Neuronal stem cell (in vitro differentiated cells): ENCODE data around the gene ADAMTS17.
A peak's percentile ranks its signal among the peaks of the same experiment; 100 is the strongest.

ENCODE experiments used
- DNase-seq: peaks from one replicate; pipeline ENCODE4 v3.0.0-alpha.2; 2013; ENCODE audit warnings: low spot score
- H2AFZ ChIP-seq: one replicate; pipeline ENCODE4 v1.6.1; 2013; ENCODE audit warnings: mild to moderate bottlenecking, low read length, inconsistent platforms
- H2AK5ac ChIP-seq: 2 replicates; pipeline ENCODE4 v1.6.1; 2013; ENCODE audit warnings: low read depth, mild to moderate bottlenecking, inconsistent platforms, low read length, moderate library complexity, mixed read lengths
- H2BK120ac ChIP-seq: 2 replicates; pipeline ENCODE4 v1.6.1; 2013; ENCODE audit warnings: low read depth, mild to moderate bottlenecking, inconsistent platforms, low read length, moderate library complexity, mixed read lengths
- H2BK12ac ChIP-seq: one replicate; pipeline ENCODE4 v1.6.1; 2013; ENCODE audit warnings: low read length, inconsistent platforms
- H2BK15ac ChIP-seq: 2 replicates; pipeline ENCODE4 v1.6.1; 2013; ENCODE audit warnings: mild to moderate bottlenecking, low read length, inconsistent platforms, mixed read lengths
- H2BK5ac ChIP-seq: one replicate; pipeline ENCODE4 v1.6.1; 2013; ENCODE audit warnings: inconsistent platforms, mild to moderate bottlenecking, low read length, moderate library complexity
- H3K14ac ChIP-seq: one replicate; pipeline ENCODE4 v1.6.1; 2013; ENCODE audit warnings: low read length, inconsistent platforms
- H3K18ac ChIP-seq: 2 replicates; pipeline ENCODE4 v1.6.1; 2013; ENCODE audit warnings: low read length, inconsistent platforms
- H3K23ac ChIP-seq: 2 replicates; pipeline ENCODE4 v1.6.1; 2013; ENCODE audit warnings: low read depth, mild to moderate bottlenecking, mixed read lengths, low read length, inconsistent platforms; ENCODE audit not compliant: poor library complexity
- H3K27ac ChIP-seq: replicated peaks from 3 replicates; pipeline ENCODE4 v1.5.1; 2013; ENCODE audit warnings: low read length, inconsistent platforms
- H3K27me3 ChIP-seq, 3 experiments: 2 replicates each; pipeline ENCODE4 v1.6.1; 2013; ENCODE audit warnings: low read length in 3 of 3, mild to moderate bottlenecking in 2 of 3, inconsistent platforms in 1 of 3, low read depth in 1 of 3, mixed read lengths in 1 of 3, moderate library complexity in 1 of 3; ENCODE audit not compliant: control insufficient read depth in 3 of 3, insufficient read depth in 3 of 3
- H3K36me3 ChIP-seq, 2 donors: replicated peaks in 1 of 2; 2 replicates each; pipeline ENCODE4 v1.6.1; 2013; ENCODE audit warnings: low read length in 2 of 2; ENCODE audit not compliant: control insufficient read depth in 2 of 2, insufficient read depth in 2 of 2
- H3K4ac ChIP-seq: 2 replicates; pipeline ENCODE4 v1.6.1; 2013; ENCODE audit warnings: inconsistent platforms, mild to moderate bottlenecking, low read length, moderate library complexity
- H3K4me1 ChIP-seq, 2 donors: 1 replicate in 1 of 2; 2 replicates in 1 of 2; pipeline ENCODE4 v1.6.1; 2013; ENCODE audit warnings: low read length in 2 of 2, low read depth in 1 of 2; ENCODE audit not compliant: control insufficient read depth in 2 of 2, insufficient read depth in 1 of 2
- H3K4me2 ChIP-seq: one replicate; pipeline ENCODE4 v1.6.1; 2013; ENCODE audit warnings: mild to moderate bottlenecking, low read length, inconsistent platforms; ENCODE audit not compliant: insufficient read depth, poor library complexity, severe bottlenecking
- H3K4me3 ChIP-seq, 2 donors: 2 replicates each; pipeline ENCODE4 v1.5.1; 2013; ENCODE audit warnings: low read length in 2 of 2, mild to moderate bottlenecking in 2 of 2, inconsistent platforms in 1 of 2, moderate library complexity in 1 of 2
- H3K79me1 ChIP-seq: one replicate; pipeline ENCODE4 v1.6.1; 2013; ENCODE audit warnings: low read depth, mild to moderate bottlenecking, inconsistent platforms, low read length, moderate library complexity
- H3K9ac ChIP-seq: one replicate; pipeline ENCODE4 v1.6.1; 2013; ENCODE audit warnings: mild to moderate bottlenecking, low read depth, low read length, inconsistent platforms; ENCODE audit not compliant: poor library complexity
- H3K9me3 ChIP-seq, 2 donors: replicated peaks in 1 of 2; 2 replicates each; pipeline versions ENCODE3 to v1.6.1; 2013; ENCODE audit warnings: low read length in 2 of 2, mild to moderate bottlenecking in 2 of 2, inconsistent platforms in 1 of 2, low read depth in 1 of 2, mixed read lengths in 1 of 2, moderate library complexity in 1 of 2; ENCODE audit not compliant: control insufficient read depth in 2 of 2, insufficient read depth in 1 of 2
- H4K8ac ChIP-seq: one replicate; pipeline ENCODE4 v1.6.1; 2013; ENCODE audit warnings: low read depth, mild to moderate bottlenecking, inconsistent platforms, low read length, moderate library complexity
- H4K91ac ChIP-seq: one replicate; pipeline ENCODE4 v1.6.1; 2013; ENCODE audit warnings: low read length, low read depth, mild to moderate bottlenecking, inconsistent platforms; ENCODE audit not compliant: poor library complexity
- WGBS, 2 donors: extraction: QIAGEN DNeasy Blood & Tissue Kit; methylation state at CpG; one replicate each; pipeline ENCODE4 v1.1.7; 2013; ENCODE audit warnings: missing lambda C conversion rate in 2 of 2, mixed read lengths in 1 of 2; ENCODE audit not compliant: insufficient read length in 2 of 2, insufficient replicate concordance in 1 of 2; ENCODE audit errors: extremely low coverage in 2 of 2; 5-methylcytosine and 5-hydroxymethylcytosine counted together

ADAMTS17 gene

DNA sequence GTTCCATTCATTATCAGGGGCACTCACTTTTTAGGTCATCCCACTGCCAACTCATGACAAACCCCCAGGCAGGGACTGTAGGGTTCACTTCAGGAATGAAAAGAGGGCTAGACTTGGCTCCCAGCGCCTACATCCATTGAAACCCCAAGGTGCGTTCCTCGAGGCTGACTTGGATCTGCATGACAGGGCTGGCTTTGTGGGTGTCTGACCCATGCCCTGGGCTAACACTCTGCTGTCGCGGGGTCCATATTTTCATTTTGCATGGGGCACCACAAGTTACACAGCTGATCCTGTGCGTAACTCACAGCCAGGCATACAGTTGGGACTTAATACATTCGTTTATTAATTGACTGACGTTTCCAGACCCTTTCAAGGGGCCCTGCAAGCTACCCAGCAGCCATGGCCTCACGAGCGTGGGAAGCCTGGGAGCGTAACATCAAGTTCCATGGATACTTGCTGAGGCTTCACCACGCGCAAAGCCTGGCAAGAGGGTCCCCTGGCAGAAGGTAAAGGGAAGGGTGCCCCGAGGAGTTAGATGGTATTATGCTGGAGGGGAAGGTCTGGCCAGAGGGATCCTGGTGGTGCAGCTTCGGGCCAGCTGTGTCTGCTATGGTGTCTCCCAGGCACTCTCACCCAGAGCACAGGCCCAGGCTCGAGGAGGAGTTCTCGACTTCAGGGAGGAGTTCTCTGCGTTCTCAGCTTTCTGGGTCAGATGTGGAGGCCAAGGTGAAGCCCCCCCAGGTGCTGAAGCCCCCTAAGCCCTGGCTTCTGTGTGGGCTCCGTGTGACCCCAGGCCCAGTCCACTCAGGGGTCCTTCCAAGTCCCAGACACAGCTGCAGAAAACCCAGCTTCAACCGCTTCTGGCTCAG lies 85.4 kb downstream of the ADAMTS17 start:
- DNase-seq = no peak
- no CpG with 5 or more reads among the region's 20 CpGs for WGBS, 2 donors
- H3K18ac ChIP-seq = peak overlapping the region; percentile 6

DNA sequence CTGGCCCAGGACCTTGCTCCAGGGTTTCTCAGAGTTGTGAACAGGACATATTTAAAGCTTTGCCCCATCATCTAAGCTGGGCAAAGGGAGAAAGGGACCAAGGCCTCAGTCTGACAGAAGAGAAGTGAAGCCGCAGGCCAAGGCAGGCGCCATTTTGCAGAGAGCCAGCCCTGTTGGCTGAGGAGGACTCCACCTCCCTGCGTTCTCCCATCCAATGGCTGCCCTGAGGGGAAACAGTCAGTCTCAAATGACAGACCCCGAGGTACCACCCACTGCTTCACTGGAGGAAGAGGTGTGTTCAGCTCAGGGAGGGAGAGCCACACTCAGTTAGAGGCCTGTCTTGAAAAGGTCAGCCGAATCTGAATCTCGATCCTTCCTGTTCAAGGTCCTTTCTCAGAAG lies 86.1 kb downstream of the ADAMTS17 start:
- H2BK12ac ChIP-seq = no peak overlapping the region
- H3K18ac ChIP-seq = no peak overlapping the region
- no peak overlapping the region for H3K9ac ChIP-seq
- H3K36me3 ChIP-seq = no peaks in the 10 kb centered on the region
- WGBS, 2 donors = no CpG with 5 or more reads among the region's 6 CpGs
- H3K27me3 ChIP-seq = no peaks in the 10 kb centered on the region
- H3K9me3 ChIP-seq = no peaks in the 10 kb centered on the region
- H2AFZ ChIP-seq = peak overlapping the region; percentile 36
- H3K4me2 ChIP-seq = no peak overlapping the region
- H2BK5ac ChIP-seq = no peak overlapping the region
- no peak overlapping the region for H3K4me3 ChIP-seq
- H2BK120ac ChIP-seq = no peak overlapping the region
- no peak overlapping the region for H2BK15ac ChIP-seq
- no peak overlapping the region for H3K14ac ChIP-seq
- no peak overlapping the region for H4K8ac ChIP-seq
- DNase-seq = no peak
- H3K4me1 ChIP-seq = peaks cover 0 to 1% of the 10 kb centered on the region in 2 donors
- H3K4ac ChIP-seq = no peak overlapping the region
- no peak overlapping the region for H2AK5ac ChIP-seq
- no peak overlapping the region for H3K23ac ChIP-seq
- H4K91ac ChIP-seq = no peak overlapping the region
- H3K79me1 ChIP-seq = no peaks in the 10 kb centered on the region
- no peak overlapping the region for H3K27ac ChIP-seq

More for the DNA sequence above, 85.4 kb downstream of the ADAMTS17 start:
- Histone ChIP-seq H3K36me3 (no peaks in the 10 kb centered on the region), H4K91ac (no peak overlapping the region), H3K4me1 (peaks cover 0 to 1% of the 10 kb centered on the region in 2 donors), H2BK120ac (no peak overlapping the region), H3K14ac (no peak overlapping the region), H3K4me3 (no peak overlapping the region), H3K79me1 (no peaks in the 10 kb centered on the region), H4K8ac (no peak overlapping the region), H2BK12ac (no peak overlapping the region), H2AFZ (peak overlapping the region; percentile 36), H3K23ac (no peak overlapping the region), H3K4me2 (no peak overlapping the region), H3K27me3 (no peaks in the 10 kb centered on the region), H2AK5ac (peak overlapping the region; percentile 60), H3K9ac (no peak overlapping the region), H2BK5ac (no peak overlapping the region), H2BK15ac (no peak overlapping the region), H3K27ac (no peak overlapping the region), H3K9me3 (no peaks in the 10 kb centered on the region), H3K4ac (no peak overlapping the region)

DNA sequence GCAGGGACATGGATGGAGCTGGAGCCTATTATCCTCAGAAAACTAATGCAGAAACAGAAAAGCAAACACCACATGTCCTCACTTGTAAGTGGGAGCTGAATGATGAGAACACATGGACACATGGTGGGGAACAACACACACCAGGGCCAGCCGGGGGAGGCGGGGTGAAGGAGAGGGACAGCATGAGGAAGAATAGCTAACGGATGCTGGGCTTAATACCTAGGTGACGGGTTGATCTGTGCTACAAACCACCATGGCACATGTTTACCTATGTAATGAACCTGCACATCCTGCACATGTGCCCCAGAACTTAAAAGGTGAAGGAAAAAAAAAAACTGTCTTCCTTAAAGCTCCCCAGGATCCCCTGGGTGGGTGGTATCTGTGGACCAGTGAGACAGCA lies 87.1 kb downstream of the ADAMTS17 start:
- Histone ChIP-seq H3K4me1 (peaks cover 0 to 1% of the 10 kb centered on the region in 2 donors), H3K9me3 (no peaks in the 10 kb centered on the region), H3K23ac (no peak overlapping the region), H4K8ac (no peak overlapping the region), H4K91ac (no peak overlapping the region), H2BK5ac (no peak overlapping the region), H3K4ac (no peak overlapping the region), H2AK5ac (no peak overlapping the region), H3K27ac (no peak overlapping the region), H3K18ac (no peak overlapping the region), H3K79me1 (no peaks in the 10 kb centered on the region), H2AFZ (no peak overlapping the region), H3K27me3 (no peaks in the 10 kb centered on the region), H2BK12ac (no peak overlapping the region), H3K4me2 (no peak overlapping the region), H2BK15ac (no peak overlapping the region), H2BK120ac (no peak overlapping the region), H3K14ac (no peak overlapping the region), H3K4me3 (no peak overlapping the region), H3K9ac (no peak overlapping the region), H3K36me3 (no peaks in the 10 kb centered on the region)
- no CpG with 5 or more reads among the region's 4 CpGs for WGBS, 2 donors
- DNase-seq = no peak

DNA sequence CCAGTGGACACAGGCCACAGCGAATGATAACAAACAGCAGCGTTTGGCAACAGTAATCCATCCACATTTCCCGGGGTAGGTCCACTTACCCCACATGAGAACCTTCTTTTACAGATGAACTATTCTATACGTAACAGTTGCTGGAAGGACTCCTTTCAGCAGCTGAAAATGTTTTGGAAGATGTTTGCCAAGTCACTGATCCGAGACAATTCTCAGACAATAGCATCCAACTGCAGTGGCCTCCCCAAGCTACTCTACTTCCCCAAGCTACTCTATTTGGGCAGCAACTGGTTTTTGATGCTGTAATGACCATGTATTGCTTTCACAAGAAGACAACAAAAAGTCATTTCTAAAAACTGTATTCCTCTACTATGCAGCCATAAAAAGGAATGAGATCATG lies 87.5 kb downstream of the ADAMTS17 start:
- H3K9me3 ChIP-seq = no peaks in the 10 kb centered on the region
- no peak overlapping the region for H4K8ac ChIP-seq
- H2BK12ac ChIP-seq = no peak overlapping the region
- H3K4me1 ChIP-seq = peaks cover 0 to 1% of the 10 kb centered on the region in 2 donors
- H3K4me3 ChIP-seq = no peak overlapping the region
- no peak overlapping the region for H3K9ac ChIP-seq
- H3K79me1 ChIP-seq = no peaks in the 10 kb centered on the region
- H2AK5ac ChIP-seq = no peak overlapping the region
- no peak overlapping the region for H3K14ac ChIP-seq
- H3K27me3 ChIP-seq = no peaks in the 10 kb centered on the region
- no peak overlapping the region for H2BK15ac ChIP-seq
- no CpG with 5 or more reads among the region's 5 CpGs for WGBS, 2 donors
- no peak overlapping the region for H2BK5ac ChIP-seq
- H2AFZ ChIP-seq = no peak overlapping the region
- H3K4ac ChIP-seq = no peak overlapping the region
- no peak overlapping the region for H3K18ac ChIP-seq
- H4K91ac ChIP-seq = no peak overlapping the region
- no peak overlapping the region for H3K4me2 ChIP-seq
- H3K36me3 ChIP-seq = no peaks in the 10 kb centered on the region
- no peak overlapping the region for H3K27ac ChIP-seq
- no peak overlapping the region for H3K23ac ChIP-seq
- no peak overlapping the region for H2BK120ac ChIP-seq
- DNase-seq = no peak
